Superior temporal gyrus (tissue), 1 donor: ENCODE data around the gene GRIA3.
A peak's percentile ranks its signal among the peaks of the same experiment; 100 is the strongest.
"Not testable (repeated sequence)": the region's sequence is repeated elsewhere in the genome, so short reads cannot be mapped to it uniquely, and the experiment has no call there.

Source experiments
- DNase-seq: peaks from one replicate; pipeline ENCODE4 v3.0.0-alpha.2; 2016; ENCODE audit errors: extremely low spot score

Gene GRIA3

GRCh38 chrX:123348468-123348867 lies 164.4 kb downstream of the GRIA3 start:
- no peak for DNase-seq

DNA sequence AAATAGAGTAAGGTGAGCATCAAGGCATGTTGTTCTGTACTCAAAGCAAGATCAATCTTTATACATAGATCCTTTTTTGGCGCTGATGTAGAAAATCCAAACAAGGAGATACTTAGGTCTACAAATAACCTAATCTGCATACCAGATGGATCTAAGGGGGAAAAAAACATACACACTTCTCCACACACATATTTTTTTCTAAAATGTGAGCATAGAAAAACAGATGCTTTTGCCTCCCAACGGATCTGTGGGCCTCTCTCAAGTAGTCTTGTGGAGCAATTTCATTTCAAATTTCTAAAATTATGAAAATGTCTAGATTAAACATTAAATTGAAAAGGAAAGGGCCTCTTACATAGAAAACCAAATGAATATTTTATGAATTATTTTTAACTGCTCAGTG lies 166.1 kb downstream of the GRIA3 start:
- peak; percentile 16 for DNase-seq

GRCh38 chrX:123357941-123358340 lies 173.9 kb downstream of the GRIA3 start:
- no peak for DNase-seq

DNA sequence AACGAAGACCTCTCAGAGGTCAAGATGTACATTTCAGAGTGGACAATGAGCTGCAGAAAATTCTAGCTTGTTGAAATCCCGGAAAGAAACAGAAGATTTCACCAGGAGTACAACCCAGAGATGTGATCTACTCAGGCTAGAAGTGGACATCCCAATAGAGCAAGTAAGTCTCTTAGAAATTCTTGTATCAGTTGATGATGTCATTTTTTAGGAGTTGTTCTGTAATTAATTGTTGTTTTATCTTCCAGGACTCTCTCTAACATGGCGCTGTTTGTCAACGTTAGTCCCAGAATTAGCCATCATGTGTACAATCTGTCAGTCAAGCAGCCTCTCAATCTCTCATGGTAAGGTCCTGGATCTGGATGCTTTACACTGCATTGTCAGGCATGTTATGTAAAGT lies 174.4 kb downstream of the GRIA3 start:
- DNase-seq: no peak

DNA sequence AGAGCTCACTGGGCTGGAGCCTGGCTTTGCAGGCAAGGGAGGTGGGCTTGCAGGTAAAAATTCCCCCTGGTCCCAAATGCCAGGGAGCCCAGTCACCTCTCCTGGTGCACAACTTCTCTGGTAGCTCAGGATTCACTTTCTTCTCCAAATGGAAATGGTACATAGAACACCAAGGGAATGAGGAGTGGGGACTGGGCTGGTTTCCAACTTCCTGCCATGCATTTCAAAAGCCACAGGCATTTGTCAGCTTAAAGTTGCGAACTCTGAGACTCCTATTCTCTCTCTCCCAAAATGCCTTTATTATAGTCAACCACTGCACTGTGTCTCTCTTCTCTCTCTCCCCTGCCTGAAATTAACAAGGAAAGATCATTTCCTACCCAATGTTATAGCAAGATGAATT lies 177.3 kb downstream of the GRIA3 start:
- DNase-seq: no peak

GRCh38 chrX:123386196-123386595 lies 202.1 kb downstream of the GRIA3 start:
- DNase-seq: not testable (repeated sequence)

DNA sequence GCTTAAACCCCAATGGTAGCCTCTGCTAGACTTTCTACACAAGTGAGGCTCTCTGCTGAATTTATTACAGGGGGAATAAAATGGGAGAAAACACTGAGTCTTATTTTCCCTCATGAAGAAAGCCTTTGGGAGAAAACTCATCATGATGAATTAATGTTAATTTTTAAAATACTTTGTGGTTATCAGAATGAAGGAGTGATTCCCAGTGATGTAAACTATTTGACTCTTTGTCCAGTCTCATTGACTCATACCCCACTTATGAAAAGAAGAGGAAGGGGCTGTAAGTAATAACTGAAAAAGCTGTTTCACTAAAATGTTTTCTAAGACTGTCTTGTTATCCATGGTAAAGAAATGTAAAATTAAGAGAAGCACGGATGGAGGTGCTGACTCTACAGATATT lies 208.8 kb downstream of the GRIA3 start:
- no peak for DNase-seq

- no peak for DNase-seq
These were observed 215.6 kb downstream of the GRIA3 start for GRCh38 chrX:123399709-123400108.

DNA sequence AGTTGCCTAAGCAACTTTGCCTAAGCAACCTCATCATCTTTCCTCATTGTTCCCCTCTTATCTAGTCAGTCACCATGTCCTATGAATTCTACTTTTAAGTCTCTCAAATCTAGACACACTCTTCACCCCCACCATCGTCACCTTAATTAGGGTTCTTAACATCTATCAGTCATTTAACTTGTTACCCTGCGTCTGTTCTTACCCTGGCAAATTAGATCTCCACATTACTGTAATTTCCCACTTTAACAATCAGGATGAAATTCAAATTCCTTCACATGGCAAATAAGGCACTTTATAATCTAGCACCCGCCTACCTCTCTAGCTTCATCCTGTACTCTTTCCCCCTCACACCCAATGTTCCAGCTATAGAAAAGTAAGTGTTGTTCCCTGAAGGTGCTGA lies 221.2 kb downstream of the GRIA3 start:
- no peak for DNase-seq

- DNase-seq: no peak
These were observed 225.0 kb downstream of the GRIA3 start for GRCh38 chrX:123408821-123409737.

DNA sequence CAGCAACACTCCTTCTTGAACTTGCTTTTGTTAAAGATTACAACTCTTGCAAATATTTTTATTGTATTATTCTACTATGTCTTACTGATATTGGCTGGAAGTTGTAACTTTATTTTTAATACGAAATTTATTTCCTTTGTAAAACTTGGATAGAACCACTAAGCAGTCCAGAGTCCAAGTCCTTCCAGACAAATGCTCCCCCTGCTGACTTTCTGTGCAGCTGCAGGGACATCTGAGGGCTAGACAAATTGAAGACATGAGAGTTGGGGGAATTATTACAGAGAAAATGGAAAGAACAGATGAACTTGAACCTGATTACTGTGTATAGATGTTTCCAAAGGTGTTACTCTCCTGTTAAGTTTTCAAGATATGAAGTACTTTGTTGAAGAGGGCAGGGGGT lies 238.8 kb downstream of the GRIA3 start:
- DNase-seq: no peak

GRCh38 chrX:123424546-123424945 lies 240.5 kb downstream of the GRIA3 start:
- no peak for DNase-seq

GRCh38 chrX:123425471-123425870 lies 241.4 kb downstream of the GRIA3 start:
- DNase-seq: no peak

DNA sequence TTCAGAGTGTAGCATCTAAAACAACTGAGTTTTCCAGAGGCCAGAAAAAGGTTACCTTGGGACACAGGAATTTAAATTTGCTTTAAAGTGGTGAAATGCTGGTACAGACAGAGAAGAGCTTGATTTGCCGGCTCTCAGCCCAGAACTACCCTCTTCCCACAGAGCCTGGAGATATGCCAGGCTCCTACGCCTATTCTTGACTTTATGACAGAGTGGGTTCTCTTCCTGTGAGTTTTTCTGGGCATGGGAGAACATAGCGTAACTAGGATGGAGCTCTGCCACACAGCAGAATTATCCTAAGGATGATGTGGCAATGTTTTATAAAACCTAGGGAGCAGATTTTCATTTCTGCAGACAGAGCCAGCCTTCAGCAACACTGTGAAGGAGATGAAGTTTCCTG lies 241.8 kb downstream of the GRIA3 start:
- DNase-seq: peak; percentile 56

DNA sequence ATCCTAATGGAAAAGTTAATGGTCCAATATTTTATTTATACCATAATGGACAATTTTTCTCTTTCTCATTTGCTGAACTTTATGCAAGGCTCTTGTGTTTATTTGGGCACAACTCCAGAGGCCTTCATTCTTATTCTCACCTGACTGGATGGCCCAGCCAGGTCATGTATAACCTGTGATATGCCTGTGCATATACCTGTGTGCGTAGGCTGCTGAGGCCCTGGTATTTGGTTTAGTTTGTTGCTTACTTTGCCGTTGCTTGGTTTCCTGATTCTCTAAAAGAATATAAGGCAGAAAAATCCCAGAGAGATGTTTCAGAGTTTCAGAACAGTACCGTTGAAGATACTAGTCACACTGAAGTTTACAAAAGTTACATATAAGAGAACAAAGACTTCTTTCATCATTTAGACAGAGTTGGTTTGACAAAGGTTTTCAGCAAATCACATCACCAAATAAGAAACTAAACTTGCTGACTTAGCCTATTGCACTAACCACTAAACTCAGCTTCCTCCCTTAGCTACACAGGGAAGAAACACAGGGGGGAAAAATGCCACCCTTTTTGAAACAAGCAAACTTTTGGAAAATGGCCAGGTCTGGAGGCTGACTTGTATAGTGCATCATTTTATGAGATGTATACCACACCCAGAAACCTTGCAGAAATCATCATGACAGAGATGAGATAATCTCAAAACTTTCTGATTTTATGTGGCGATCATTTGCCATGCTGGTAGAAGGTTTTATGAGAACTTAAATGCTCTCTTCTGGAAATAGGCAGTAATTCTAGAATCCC lies 248.5 kb downstream of the GRIA3 start:
- DNase-seq: no peak

- DNase-seq: no peak
These were observed 252.5 kb downstream of the GRIA3 start for GRCh38 chrX:123436512-123437136.

- DNase-seq: not testable (repeated sequence)
These were observed 255.8 kb downstream of the GRIA3 start for GRCh38 chrX:123439926-123440325.

GRCh38 chrX:123442764-123443163 lies 258.7 kb downstream of the GRIA3 start:
- DNase-seq: no peak

DNA sequence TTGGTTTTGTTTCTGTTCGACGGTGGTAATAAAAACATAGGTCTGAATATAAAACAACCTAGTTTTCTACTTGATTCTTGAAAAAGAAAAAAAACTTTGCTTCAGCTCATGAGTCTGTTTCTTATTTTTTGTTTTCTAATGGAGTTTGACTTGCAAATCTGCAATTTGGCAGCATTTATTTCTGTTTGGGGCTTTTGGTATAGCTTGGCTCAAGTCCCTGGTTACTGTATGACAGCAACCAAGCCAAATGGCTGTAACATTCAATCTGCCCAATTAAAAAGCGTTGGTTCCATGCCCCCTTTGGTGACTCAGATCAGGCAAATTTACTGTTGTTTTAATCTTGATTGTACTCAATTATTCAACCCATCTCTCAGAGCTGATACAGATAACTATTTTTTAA lies 263.4 kb downstream of the GRIA3 start:
- DNase-seq: no peak

GRCh38 chrX:123449335-123449734 lies 265.3 kb downstream of the GRIA3 start:
- DNase-seq: no peak

DNA sequence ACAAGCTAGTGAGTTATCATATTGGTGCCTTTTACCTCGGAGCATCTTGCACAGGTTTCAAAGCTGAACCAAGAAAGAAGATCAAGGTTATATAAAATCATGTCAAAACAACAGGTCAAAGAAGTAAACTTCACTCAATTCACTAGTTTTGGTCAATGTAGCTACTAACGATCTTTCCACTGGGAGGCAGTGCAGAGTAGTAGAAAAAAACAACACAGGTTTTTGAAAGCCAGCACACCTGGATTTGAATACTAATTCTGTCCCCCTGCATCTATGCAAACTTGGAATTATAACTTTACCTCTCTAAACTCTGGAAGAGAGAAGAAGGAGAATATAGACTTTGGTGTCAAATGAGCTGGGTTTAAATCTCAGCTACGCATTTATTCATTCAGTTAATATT lies 266.1 kb downstream of the GRIA3 start:
- no peak for DNase-seq

DNA sequence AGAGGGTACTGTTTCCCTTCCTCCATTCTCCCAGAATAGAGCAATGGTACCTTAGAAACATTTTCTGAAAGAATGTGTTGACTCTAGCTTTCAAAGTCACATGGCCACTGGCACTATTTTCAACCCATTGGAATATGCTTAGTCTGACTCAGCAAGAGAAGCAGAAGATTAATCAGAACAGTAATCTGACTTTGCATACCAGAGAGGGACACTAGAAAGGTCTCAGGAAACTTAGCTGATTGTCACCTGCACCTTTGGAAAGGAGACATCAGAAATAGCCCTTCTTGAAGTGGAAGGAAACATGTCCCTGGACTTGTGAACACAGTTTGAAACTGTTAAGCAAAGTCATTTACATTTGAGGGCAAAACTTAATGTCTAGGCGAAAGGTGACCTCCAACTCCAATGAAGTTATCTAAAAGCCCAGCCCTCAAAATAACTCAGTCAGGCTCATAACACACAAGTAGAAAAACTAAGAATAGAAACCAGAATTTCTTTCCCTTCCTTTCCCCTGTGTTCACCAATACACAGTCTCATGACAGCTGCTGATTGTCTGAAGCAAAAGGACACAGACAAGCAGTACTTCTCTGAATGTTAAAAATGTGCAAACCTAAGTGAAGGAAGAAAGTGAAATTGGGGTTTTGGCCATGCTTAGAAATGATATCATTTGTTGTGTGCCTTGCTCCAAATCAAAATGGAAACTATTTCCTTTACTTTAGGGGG lies 270.8 kb downstream of the GRIA3 start:
- DNase-seq: no peak
